ENCODE data around the gene KMT2A. TPM values are rescaled to one million over a fixed set of nuclear protein-coding genes. Genes with fewer than 3 reads are reported as not detected.

KMT2A gene
- total RNA-seq, 1 experiment from 2014 or later: 50.4 TPM

DNA sequence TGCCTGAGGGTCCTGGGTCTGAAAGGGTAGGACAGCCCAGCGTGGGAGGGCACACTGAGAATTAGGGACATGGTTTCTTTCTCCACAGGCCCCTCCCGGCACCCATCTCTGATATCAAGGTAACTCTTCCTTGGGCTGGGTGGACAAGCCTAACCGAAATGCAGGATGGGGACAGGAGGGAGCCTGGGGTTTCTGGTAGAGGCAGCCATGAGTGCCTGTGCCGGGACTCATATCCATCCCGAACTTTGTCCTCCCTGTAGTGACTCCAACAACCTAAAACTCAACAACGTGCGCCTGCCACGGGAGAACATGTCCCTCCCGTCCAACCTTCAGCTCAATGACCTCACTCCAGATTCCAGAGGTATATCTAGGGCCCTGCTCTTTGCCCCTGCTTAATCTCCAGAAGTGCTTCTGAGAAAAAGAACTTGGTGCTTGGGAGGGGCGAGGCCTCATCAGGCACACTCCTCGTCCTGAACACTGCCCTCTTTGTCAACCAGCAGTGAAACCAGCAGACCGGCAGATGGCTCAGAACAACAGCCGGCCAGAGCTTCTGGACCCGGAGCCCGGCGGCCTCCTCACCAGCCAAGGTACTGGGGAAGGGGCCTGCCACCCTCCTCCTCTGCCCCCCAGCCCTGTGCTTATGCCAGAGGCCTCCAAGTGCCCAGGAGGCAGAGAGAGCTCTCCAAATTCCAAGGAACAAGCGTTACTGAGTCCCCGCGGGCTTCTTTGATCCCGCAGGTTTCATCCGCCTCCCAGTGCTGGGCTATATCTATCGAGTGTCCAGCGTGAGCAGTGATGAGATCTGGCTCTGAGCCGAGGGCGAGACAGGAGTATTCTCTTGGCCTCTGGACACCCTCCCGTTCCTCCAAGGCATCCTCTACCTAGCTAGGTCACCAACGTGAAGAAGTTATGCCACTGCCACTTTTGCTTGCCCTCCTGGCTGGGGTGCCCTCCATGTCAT is 97.8 kb downstream of the KMT2A start:
- Histone ChIP-seq H3K9me2 (ENCODE audit: insufficient read depth) (no peaks in the 10 kb centered on the region), H3K27me3 (ENCODE audit: insufficient read depth, low read length) (no peaks in the 10 kb centered on the region), H3K27ac (ENCODE audit: low read depth, low read length) (no peak overlapping the region), H4K20me1 (ENCODE audit: insufficient read depth) (no peaks in the 10 kb centered on the region), H3K36me3 (ENCODE audit: control insufficient read depth in 1 of 2, insufficient read depth in 2 of 2, low read length in 2 of 2) (no peaks in the 10 kb centered on the region; a peak in 1 of 4 replicates), H3K4me2 (ENCODE audit: low read length) (no peak overlapping the region), H3K9ac (ENCODE audit: low read length) (no peak overlapping the region), H3K4me3 (replicated peaks in 1 of 2; ENCODE audit: low read depth in 1 of 2, low read length in 2 of 2) (no peak overlapping the region), H3K9me3 (ENCODE audit: control insufficient read depth in 1 of 2, insufficient read depth in 1 of 2, low read depth in 1 of 2, low read length in 2 of 2) (no peaks in the 10 kb centered on the region), H3K79me2 (ENCODE audit: insufficient read depth, low read length) (no peaks in the 10 kb centered on the region), H2AFZ (ENCODE audit: low read depth, low read length, poor library complexity, severe bottlenecking) (no peak overlapping the region), H3K4me1 (ENCODE audit: control insufficient read depth in 1 of 2, insufficient read depth in 2 of 2, low read length in 2 of 2) (peaks cover 30 to 47% of the 10 kb centered on the region in 2 experiments)
- ATAC-seq: no peak
- no peak for DNase-seq (ENCODE audit: low read depth, low spot score)
- RAD21 ChIA-PET (ENCODE audit: low non-redundant PET in 1 of 2, low total read pairs in 2 of 2, uncharacterized antibody in 2 of 2, unreplicated experiment in 2 of 2): no interaction called here
- POLR2A ChIA-PET: no interaction called here
- TF ChIP-seq, protein P1, sequence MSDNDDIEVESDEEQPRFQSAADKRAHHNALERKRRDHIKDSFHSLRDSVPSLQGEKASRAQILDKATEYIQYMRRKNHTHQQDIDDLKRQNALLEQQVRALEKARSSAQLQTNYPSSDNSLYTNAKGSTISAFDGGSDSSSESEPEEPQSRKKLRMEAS (IDR thresholded peaks at IDR 0.05): no peak
- no peak for TF ChIP-seq ZNF274 (IDR thresholded peaks at IDR 0.05; ENCODE audit: low read depth, low read length)
- no peak for TF ChIP-seq SP1 (IDR thresholded peaks at IDR 0.05; ENCODE audit: low read depth)
- TF ChIP-seq, protein P2, sequence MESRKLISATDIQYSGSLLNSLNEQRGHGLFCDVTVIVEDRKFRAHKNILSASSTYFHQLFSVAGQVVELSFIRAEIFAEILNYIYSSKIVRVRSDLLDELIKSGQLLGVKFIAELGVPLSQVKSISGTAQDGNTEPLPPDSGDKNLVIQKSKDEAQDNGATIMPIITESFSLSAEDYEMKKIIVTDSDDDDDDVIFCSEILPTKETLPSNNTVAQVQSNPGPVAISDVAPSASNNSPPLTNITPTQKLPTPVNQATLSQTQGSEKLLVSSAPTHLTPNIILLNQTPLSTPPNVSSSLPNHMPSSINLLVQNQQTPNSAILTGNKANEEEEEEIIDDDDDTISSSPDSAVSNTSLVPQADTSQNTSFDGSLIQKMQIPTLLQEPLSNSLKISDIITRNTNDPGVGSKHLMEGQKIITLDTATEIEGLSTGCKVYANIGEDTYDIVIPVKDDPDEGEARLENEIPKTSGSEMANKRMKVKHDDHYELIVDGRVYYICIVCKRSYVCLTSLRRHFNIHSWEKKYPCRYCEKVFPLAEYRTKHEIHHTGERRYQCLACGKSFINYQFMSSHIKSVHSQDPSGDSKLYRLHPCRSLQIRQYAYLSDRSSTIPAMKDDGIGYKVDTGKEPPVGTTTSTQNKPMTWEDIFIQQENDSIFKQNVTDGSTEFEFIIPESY (IDR thresholded peaks at IDR 0.05; ENCODE audit: extremely low read depth, insufficient replicate concordance, low read length): no peak
- TF ChIP-seq SIN3A (IDR thresholded peaks at IDR 0.05; ENCODE audit: low read depth): no peak
- no peak for TF ChIP-seq POLR2AphosphoS5 (IDR thresholded peaks at IDR 0.05; ENCODE audit: low read depth, low read length)
- TF ChIP-seq, protein P3, sequence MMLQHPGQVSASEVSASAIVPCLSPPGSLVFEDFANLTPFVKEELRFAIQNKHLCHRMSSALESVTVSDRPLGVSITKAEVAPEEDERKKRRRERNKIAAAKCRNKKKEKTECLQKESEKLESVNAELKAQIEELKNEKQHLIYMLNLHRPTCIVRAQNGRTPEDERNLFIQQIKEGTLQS (IDR thresholded peaks at IDR 0.05): no peak
- TF ChIP-seq EGR1 (IDR thresholded peaks at IDR 0.05; ENCODE audit: low read depth): no peak
- no peak for TF ChIP-seq CEBPB (IDR thresholded peaks at IDR 0.05; ENCODE audit: low read depth)
- CTCF ChIA-PET: no interaction called here
- intact Hi-C loops (cut with micrococcal nuclease): no loop called here
- no TSS peak for BruUV-seq (replicated peaks)
